AG04450 (cell line): ENCODE measurements around the gene SYN1. TPM values are rescaled to one million over a fixed set of nuclear protein-coding genes. Genes with fewer than 3 reads are reported as not detected.

Source experiments
- CTCF ChIA-PET: fragments of 300-600, 350-600 bp; formaldehyde crosslinking; extraction: SDS; loops from one replicate; lab custom pipeline; 2022; ENCODE audit warnings: antibody characterized with exemption, inconsistent platforms; lab: Charles Lee
- POLR2A ChIA-PET: fragments of 350-600 bp; formaldehyde crosslinking; extraction: SDS; loops from one replicate; lab custom pipeline; 2021; ENCODE audit warnings: antibody characterized with exemption, inconsistent platforms; lab: Yijun Ruan, JAX
- DNase-seq: peaks from one replicate; pipeline ENCODE4 v3.0.0-alpha.2; 2011; ENCODE audit warnings: low read depth, low spot score
- H3K27ac ChIP-seq: one replicate; pipeline ENCODE4 v1.5.1; 2012; ENCODE audit warnings: low read depth, low read length, control low read depth
- H3K27me3 ChIP-seq: one replicate; pipeline ENCODE4 v1.6.0; 2012; ENCODE audit warnings: low read length; ENCODE audit not compliant: control insufficient read depth, insufficient read depth
- H3K4me3 ChIP-seq: 2 replicates; pipeline ENCODE4 v1.5.1; 2011; ENCODE audit warnings: mild to moderate bottlenecking, low read depth, low read length, control low read depth
- H3K9me3 ChIP-seq: 2 replicates; pipeline ENCODE4 v1.5.1; 2012; ENCODE audit warnings: low read length; ENCODE audit not compliant: control insufficient read depth, insufficient read depth
- polyA plus RNA-seq: library from polyadenylated mRNA; depleted of rRNA; stranded (reverse); fragments of >200 nt; gene quantifications from 2 replicates; pipeline ENCODE4 v1.2.3, GENCODE V29; 2011
- TF ChIP-seq, protein P1 (sequence below): IDR thresholded peaks from 2 replicates; pipeline ENCODE4 v1.5.1; 2011; ENCODE audit warnings: low read depth, low read length, control low read depth, inconsistent platforms

SYN1 gene
- polyA plus RNA-seq, 1 experiment: 0.37 TPM

DNA sequence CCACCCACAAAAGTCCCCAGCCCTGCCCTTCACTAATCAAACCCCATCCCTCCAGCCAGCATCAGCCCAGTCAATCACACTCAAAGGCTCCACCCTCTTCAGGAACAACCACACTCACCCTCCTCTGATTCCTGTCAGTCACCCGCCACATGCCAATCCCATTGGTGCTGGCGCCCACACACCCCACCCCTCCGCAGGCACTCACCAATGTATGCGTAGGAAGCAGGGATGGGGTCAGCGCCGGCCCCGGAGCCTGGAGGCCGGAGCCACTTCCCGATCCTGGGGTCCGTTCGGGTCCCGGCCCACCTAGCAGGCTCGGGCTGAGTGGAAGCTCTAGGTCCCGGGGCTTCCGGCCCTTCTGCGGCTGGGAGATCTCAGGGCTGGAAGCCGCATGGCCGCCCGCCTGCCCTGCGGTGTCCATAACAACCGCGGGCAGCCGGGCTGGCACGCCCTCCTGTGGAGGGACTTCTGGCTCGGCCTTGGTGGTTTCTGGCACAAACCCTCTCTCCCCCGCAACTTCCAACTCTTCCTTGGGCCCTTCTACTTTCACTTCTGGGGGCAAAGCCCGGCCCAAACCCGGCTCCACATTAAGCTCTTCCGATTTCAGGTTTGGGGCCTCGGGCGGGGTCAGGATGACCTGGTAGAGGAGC lies 18.0 kb upstream of the SYN1 start:
- DNase-seq: no peak
- TF ChIP-seq, protein P1, sequence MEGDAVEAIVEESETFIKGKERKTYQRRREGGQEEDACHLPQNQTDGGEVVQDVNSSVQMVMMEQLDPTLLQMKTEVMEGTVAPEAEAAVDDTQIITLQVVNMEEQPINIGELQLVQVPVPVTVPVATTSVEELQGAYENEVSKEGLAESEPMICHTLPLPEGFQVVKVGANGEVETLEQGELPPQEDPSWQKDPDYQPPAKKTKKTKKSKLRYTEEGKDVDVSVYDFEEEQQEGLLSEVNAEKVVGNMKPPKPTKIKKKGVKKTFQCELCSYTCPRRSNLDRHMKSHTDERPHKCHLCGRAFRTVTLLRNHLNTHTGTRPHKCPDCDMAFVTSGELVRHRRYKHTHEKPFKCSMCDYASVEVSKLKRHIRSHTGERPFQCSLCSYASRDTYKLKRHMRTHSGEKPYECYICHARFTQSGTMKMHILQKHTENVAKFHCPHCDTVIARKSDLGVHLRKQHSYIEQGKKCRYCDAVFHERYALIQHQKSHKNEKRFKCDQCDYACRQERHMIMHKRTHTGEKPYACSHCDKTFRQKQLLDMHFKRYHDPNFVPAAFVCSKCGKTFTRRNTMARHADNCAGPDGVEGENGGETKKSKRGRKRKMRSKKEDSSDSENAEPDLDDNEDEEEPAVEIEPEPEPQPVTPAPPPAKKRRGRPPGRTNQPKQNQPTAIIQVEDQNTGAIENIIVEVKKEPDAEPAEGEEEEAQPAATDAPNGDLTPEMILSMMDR: no peak
- H3K4me3 ChIP-seq: no peak overlapping the region
- ChIA-PET POLR2A (no interaction called here), CTCF (interaction anchor here (1.0 kb wide), 1 partner anchor 140 kb away, joined by 5 read pairs; no protein-coding TSS in a partner anchor)
- no peaks in the 10 kb centered on the region for H3K9me3 ChIP-seq
- no peak overlapping the region for H3K27ac ChIP-seq
- H3K27me3 ChIP-seq: no peaks in the 10 kb centered on the region

DNA sequence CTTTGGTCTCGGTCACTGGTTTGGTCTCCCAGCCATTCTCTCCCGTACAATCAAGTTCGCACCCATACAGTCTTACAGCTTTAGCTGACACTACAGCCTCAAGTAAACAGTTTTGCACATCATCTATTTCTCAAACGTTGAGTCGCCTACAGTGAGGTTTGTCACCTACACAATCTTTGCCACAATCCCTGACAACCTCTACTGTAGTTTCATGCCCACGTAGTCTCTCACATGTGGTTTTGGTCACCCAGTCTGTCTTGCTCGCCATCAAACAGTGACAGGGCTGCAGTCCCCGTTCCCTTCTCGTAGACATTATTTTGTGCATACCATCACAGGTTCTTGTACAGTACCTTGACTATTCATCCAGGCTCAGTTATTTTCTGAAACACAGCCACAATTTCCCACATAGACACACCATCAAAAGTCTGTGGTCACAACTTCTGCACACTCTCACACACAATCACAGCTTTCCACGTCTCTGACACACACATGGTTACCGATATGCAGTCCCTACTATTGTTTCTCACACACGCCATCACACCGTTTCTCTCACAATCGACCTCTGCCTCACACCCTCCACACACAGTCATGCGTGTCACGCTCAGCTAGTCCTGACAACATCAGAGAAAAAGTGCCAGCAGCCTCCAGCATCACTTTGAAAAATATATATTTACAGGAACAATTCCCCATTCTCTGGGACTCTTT lies 15.4 kb upstream of the SYN1 start:
- Histone ChIP-seq H3K4me3 (no peak overlapping the region), H3K27ac (no peak overlapping the region), H3K9me3 (no peaks in the 10 kb centered on the region), H3K27me3 (no peaks in the 10 kb centered on the region)
- ChIA-PET CTCF (no interaction called here), POLR2A (no interaction called here)
- no peak for DNase-seq
- TF ChIP-seq, protein P1: no peak

DNA sequence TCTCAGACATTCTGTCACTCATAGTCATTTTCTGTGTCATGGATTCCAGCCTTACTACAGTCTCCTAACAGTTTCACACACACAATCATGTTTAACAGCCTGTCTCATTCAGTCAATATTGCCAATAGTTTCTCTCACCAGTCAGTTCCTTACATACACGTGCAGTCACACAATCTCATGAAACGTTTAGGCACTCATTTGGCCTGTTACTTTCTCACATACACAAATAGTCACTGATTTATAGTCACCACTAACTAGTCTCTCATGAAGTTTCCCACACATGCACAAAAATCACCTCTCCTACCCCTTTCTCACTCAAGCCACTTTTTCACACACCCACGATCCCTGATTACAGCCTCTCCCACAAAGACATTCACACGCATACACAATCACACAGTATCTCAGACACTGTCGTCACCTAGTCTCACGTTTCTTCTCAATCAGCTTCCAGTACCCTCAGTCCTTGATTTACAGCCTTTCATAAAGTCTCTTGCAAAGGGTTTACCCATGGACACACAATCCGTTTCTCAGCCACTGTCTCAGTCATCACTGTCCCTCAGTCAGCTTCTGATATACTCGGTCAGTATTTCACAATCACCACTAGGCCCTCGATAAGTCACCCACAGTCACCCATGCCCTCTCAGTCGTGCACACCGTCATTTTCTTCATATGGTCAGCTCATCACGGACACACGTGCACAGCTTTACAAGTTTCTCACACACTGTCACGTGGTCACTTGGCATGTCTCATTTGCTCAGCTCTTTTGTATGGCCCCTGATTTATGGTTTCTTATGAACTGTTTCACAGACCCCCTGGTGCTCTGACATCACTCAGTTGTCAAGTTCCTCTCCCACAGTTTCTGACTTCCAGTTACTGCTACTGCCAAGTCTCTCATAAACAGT lies 14.3 kb upstream of the SYN1 start:
- H3K27ac ChIP-seq: no peak overlapping the region
- TF ChIP-seq, protein P1: no peak
- DNase-seq: no peak
- no peak overlapping the region for H3K4me3 ChIP-seq
- no peaks in the 10 kb centered on the region for H3K9me3 ChIP-seq
- ChIA-PET CTCF (interaction anchor here (0.9 kb wide), 1 partner anchor 11 kb away, joined by 3 read pairs; no protein-coding TSS in a partner anchor), POLR2A (no interaction called here)
- no peaks in the 10 kb centered on the region for H3K27me3 ChIP-seq

DNA sequence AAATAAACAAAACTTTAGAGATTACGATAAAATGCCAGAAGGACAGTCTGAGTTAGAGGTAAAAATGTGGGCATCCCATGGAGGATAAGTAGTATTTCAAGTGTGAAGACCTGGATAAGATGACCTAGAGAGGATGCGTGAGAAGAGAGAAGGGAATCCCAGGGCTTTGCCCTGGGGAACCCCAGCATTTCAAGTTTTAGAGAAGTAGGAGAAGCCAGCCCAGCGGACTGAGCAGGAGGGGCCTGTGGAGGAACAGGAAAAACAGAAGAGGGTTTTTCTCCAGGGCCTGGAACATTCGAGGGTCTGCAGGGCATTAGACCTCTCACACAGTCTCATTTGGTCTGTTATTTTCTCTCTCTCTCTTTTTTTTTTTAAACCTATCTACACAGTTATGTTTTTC lies 13.0 kb upstream of the SYN1 start:
- no peak for DNase-seq
- H3K27me3 ChIP-seq: no peaks in the 10 kb centered on the region
- CTCF ChIA-PET: no interaction called here
- H3K4me3 ChIP-seq: no peak overlapping the region
- H3K27ac ChIP-seq: no peak overlapping the region
- H3K9me3 ChIP-seq: no peaks in the 10 kb centered on the region
- TF ChIP-seq, protein P1: no peak
- POLR2A ChIA-PET: no interaction called here
